AG09319 (cell line): Measurements from ENCODE around the gene ANXA8L1.
"Not testable (repeated sequence)": the region's sequence is repeated elsewhere in the genome, so short reads cannot be mapped to it uniquely, and the experiment has no call there.

Experiments
- DNase-seq: peaks from one replicate; pipeline ENCODE4 v3.0.0-alpha.2; 2010; ENCODE audit warnings: low read depth; ENCODE audit errors: extremely low read depth
- CTCF ChIP-seq: IDR thresholded peaks from 2 replicates; pipeline ENCODE4 v1.5.1; 2011; ENCODE audit warnings: low read depth, mild to moderate bottlenecking, inconsistent platforms, low read length, moderate library complexity

ANXA8L1 gene

GRCh38 chr10:46375406-46375805, at the start of gene ANXA8L1:
Gene ANXA8L1 (plus strand): TSS chr10:46375776. CDS start chr10:46375852, 76 bp downstream.
- DNase-seq: not testable (repeated sequence)

- DNase-seq: no peak
- no peak for TF ChIP-seq CTCF
These were observed 49.5 kb upstream of the ANXA8L1 start for GRCh38 chr10:46326066-46326465.

DNA sequence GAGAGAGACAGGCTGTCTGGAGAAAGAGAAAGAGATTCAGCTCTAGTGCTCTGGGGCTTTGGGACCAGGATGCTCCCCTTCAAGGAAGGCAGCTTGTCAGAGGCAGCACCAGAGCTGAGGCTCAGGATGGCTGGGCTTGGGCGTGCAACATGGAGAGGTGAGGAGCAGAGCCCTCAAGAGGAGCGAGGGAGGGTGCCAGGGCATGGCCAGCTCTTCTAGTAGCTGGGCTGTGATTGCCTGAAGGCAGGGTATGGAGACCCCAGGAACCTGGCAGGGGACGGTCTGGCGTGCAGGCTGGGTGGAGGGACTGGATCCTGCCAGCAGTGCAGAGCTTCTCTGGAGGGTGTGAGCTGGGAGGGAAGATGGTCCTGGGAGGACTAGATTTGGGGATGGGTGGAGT, 48.6 kb upstream of the ANXA8L1 start:
- DNase-seq: no peak

GRCh38 chr10:46327685-46328084, 47.9 kb upstream of the ANXA8L1 start:
- DNase-seq: no peak
- TF ChIP-seq CTCF: no peak

More for the DNA sequence above, 48.6 kb upstream of the ANXA8L1 start:
- no peak for TF ChIP-seq CTCF

GRCh38 chr10:46328853-46329689, 46.5 kb upstream of the ANXA8L1 start:
- no peak for TF ChIP-seq CTCF
- no peak for DNase-seq

DNA sequence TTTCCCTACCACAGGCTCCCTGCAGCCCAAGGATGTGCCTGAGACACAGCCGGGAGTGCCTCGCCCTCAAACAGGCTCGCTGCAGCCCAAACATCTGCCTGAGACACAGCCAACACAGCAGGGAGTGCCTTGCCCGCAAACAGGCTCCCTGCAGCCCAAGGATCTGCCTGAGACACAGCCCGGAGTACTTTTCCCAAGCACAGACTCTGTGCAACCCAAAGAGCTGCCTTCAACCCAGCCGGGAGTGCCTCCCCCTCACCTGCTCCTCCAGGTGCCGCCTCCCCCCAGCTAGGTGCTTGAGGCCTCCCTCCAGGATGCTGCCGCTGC, 45.9 kb upstream of the ANXA8L1 start:
- no peak for DNase-seq
- no peak for TF ChIP-seq CTCF

DNA sequence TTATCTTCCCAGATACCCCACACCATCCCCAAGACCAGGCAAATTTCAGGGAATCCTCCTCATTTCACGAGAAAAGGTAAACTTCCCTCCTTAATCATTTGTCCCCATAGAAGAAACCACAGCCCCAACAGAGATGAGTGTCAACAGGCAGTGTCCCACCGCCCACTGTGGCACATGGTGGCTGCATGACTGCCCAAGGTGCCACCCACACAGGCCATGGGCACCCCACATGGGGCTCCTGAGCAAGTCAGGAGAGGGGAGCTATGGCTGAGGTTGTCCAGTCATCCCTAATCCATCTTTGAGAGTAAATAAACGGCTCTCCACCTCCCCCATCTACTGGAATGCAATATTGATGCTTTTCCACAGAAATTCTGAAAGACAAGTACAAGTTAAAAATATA, 44.7 kb upstream of the ANXA8L1 start:
- no peak for DNase-seq

DNA sequence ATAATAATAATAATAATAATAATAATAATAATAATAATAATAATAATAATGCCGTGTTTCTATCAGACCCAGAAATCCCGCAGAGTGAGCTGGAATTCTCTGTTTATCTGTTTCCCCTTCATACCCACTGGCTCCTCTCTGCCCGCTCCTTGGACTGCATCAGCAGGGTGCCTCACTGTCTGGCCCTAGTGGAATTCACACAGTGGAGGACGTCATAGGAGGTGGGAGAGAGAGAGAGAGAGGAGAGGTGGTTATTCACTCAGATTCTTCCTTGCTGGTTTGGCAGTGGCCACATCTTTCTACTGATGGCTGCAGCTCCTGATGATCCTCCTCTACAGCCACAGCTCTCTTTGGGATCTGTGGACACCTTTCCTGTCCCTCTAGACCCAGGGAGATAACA, 10.1 kb upstream of the ANXA8L1 start:
- DNase-seq: not testable (repeated sequence)

More for the DNA sequence above, 44.7 kb upstream of the ANXA8L1 start:
- no peak for TF ChIP-seq CTCF

- DNase-seq: not testable (repeated sequence)
These were observed 8.4 kb upstream of the ANXA8L1 start for GRCh38 chr10:46367209-46367608.

- not testable (repeated sequence) for DNase-seq
These were observed 7.8 kb upstream of the ANXA8L1 start for GRCh38 chr10:46367666-46368240.

DNA sequence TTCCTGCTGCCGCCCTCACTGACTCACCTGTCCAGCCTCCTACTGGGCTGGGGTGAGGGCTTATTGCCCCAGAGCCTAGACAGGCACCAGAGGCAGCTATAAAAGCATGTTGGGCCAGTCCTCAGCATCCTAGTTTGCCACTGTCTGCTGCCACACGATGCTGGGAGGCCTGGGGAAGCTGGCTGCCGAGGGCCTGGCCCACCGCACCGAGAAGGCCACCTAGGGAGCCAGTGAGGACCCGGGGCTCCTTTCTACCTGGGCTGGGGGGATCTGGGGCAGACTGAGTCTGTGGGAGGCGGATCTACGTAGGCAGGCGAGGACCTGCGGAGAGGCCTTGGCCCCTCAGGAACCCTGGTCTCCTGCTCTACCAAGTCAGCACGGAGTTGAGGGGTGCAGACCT, 6.6 kb upstream of the ANXA8L1 start:
- not testable (repeated sequence) for DNase-seq

DNA sequence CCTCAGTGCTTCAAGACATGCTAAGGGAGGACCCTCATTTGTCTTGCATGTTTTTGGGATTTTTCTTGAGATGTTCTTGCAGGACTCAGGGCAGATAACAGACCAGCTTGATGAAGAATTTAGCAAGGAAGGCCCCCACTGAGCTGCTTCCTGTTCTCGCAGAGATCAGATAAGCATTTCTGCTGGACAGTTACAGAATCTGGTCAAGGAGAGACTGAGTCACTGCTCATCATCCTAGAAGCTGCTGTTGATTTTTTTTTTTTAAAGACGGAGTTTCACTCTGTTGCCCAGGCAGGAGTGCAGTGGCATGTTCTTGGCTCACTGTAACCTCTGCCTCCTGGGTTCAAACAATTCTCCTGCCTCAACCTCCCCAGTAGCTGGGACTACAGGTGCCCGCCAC, 1.2 kb upstream of the ANXA8L1 start:
- not testable (repeated sequence) for DNase-seq

DNA sequence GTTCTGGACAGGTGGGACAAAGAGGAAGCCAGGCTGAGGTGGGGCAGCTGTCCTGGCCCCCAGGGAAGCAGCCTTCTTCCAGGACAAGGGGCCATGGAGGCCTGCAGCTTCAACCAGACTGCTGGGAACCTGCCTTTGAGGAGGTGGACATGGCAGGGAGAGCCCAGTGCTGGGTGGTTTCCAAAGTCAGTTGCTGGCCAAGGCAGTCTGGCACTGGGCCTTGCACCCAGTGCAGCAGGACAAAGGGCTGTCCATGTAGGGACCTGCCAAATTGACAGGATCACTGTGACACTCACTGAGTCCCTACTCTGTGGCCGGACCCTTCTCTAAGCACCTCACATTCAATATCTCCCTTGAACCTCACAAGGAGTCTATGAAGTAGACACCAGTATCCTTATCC, 1.4 kb downstream of the ANXA8L1 start:
- DNase-seq: not testable (repeated sequence)
